Measurements from ENCODE around the gene LINGO4.
A peak's percentile ranks its signal among the peaks of the same experiment; 100 is the strongest.

LINGO4 gene

DNA sequence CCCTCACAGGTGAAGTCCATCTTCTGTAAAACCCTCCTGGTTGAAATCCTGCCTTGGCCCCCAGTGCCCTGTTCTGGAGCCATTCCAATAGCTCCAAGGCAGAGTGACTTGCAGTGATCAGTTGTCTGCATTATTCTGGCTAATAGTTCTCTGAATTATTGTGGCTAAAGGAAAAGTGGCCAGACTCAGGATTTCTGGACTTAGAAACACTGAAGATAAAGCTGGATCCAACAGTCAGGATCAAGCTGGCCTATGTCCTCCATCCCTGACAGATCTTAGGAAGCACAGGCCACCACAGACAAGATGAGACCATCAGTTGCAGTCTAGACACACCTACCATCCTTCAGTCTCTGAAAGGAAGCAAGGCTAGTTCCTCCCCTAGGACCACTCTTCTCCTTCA lies 35.2 kb upstream of the LINGO4 start:
- TF ChIP-seq, protein P1, sequence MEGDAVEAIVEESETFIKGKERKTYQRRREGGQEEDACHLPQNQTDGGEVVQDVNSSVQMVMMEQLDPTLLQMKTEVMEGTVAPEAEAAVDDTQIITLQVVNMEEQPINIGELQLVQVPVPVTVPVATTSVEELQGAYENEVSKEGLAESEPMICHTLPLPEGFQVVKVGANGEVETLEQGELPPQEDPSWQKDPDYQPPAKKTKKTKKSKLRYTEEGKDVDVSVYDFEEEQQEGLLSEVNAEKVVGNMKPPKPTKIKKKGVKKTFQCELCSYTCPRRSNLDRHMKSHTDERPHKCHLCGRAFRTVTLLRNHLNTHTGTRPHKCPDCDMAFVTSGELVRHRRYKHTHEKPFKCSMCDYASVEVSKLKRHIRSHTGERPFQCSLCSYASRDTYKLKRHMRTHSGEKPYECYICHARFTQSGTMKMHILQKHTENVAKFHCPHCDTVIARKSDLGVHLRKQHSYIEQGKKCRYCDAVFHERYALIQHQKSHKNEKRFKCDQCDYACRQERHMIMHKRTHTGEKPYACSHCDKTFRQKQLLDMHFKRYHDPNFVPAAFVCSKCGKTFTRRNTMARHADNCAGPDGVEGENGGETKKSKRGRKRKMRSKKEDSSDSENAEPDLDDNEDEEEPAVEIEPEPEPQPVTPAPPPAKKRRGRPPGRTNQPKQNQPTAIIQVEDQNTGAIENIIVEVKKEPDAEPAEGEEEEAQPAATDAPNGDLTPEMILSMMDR (IDR thresholded peaks at IDR 0.05; ENCODE audit: low read length, missing control alignments): no peak
- H3K4me3 ChIP-seq (replicated peaks; ENCODE audit: low read depth, low read length): no peak overlapping the region
- DNase-seq (ENCODE audit: low read depth): no peak

DNA sequence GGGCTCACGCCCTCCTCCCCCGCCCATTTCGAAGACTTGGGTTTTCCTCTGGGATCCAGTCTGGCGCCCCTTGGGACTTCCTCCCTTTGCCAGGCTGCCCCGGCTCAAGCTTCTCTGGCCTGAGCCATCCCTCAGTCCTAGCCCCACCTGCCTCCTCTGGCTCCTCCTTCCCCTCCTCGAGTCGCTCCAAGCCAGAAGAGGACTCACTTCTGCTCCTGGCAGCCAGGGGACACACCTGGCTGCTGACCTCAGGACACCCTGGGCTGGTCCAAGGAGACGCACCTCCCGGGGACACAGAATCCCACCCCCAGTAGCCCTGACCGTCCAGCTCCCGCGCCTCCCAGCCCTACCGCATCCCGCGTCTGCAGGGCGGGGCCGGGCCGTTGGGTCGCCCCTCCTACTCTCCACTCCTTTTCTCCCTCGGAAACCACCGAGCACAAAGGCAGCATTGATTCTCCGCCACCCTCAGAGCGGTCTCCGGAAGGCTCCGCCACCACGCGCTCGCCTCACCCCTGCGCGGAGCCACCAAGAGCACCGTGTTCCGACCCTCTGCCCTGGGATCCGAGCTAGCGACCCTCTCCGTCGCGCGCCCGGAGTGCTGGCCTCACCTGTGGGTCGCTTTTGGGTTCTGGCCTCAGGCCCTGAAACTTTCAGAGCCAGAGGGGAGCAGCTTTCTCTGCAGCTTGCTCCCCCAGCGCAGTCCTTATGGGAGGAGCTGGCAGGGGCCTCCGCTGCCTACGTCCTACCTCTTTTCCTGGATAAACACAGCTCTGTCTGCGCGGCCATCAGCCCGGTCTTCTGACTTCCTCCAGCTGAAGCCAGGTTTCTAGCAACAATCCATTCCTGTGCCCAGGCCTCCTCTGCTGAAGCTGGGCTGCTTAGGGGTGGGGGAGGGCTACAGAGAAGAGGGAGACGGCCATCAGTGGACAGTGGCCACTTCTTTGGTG lies 34.5 kb upstream of the LINGO4 start, which contains the start of gene C2CD4D:
Gene C2CD4D (minus strand): TSS at position 364 of the 947 bp plus-strand sequence. CDS start 831 bp downstream, outside the sequence.
- no peak for DNase-seq (ENCODE audit: low read depth)
- no peak within 1 kb of the TSS for H3K4me3 ChIP-seq (replicated peaks; ENCODE audit: low read depth, low read length)

DNA sequence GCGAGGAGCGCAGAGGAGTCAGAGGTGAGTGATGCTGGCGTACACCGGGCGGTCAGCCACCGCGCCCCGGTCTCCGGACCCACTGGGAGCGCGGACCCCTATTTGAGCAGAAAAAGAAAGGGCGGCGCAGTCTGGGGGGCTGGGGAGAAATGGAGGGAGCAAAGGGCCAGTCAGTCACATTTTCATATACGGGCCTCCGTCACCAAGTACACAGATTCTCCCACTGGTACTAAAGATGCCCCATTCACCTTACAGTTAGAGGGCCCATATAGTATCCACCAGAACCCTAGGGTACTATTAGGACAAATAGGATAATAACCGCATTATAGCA lies 33.8 kb upstream of the LINGO4 start:
- TF ChIP-seq, protein P1 (IDR thresholded peaks at IDR 0.05; ENCODE audit: low read length, missing control alignments): no peak
- H3K4me3 ChIP-seq (replicated peaks; ENCODE audit: low read depth, low read length): no peak overlapping the region

More for the DNA sequence above, 34.5 kb upstream of the LINGO4 start, which contains the start of gene C2CD4D:
- TF ChIP-seq, protein P1 (IDR thresholded peaks at IDR 0.05; ENCODE audit: low read length, missing control alignments): no peak

DNA sequence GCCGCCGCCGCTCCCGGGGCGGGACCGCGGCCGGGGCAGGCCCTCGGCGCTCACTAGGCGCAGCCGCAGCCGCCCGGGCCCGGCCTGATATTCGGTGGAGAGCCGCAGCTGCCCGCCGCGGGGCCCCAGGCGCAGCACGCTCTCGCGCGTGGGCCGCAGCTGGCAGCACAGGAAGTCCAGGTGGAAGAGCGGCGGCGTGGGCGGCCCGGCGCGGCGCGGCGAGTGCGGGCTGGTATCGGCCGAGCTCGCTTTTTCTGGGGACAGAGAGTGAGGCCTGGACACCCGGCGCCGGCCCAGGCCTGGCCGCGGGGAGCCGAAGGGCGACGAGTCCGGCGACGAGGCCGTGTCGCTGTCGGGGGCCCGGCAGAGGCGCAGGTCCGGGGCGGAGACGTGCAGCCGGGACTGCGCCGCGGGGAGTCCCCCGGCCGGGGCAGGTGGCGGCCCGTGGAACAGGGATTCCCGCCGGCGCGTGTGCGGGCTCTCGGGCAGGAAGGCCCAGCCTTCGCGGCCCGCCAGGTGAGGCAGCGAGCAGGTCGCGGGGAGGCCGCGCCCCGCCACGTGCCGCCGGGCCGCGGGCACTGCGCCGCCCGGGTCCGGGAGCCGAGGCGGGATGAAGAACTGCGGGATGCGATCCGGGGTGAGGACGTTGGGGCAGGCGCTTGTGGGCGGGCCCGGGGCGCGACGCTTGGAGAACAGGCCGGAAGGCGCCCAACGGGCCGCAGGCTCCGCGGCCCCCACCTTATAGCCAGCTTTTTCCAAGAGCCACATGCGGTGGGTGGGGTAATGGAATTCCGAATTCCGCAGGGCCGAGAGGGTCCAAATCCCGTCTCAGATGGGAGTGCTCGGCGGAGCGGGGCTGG lies 33.2 kb upstream of the LINGO4 start:
- peak overlapping the region; percentile 5 for H3K4me3 ChIP-seq (replicated peaks; ENCODE audit: low read depth, low read length)
- TF ChIP-seq, protein P1 (IDR thresholded peaks at IDR 0.05; ENCODE audit: low read length, missing control alignments): no peak
- DNase-seq (ENCODE audit: low read depth): no peak

More for the DNA sequence above, 33.8 kb upstream of the LINGO4 start:
- DNase-seq (ENCODE audit: low read depth): no peak

DNA sequence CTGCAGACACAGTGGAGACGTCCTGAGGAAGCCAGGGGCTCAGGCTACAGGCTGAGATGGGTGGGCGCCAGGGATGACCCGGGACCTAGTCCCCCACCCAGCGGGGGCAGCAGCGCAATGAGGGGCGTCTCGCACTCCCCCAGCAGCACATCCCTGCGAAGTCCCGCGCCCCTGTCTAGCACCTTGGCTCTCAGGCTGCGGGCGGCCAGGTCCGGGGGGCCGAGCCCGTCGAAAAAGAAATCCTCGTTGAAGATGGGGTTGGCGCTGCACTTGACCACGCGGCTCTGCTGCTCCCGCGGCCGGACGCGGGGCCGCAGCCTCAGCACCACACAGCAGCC lies 32.6 kb upstream of the LINGO4 start:
- TF ChIP-seq, protein P1 (IDR thresholded peaks at IDR 0.05; ENCODE audit: low read length, missing control alignments): no peak
- no peak overlapping the region for H3K4me3 ChIP-seq (replicated peaks; ENCODE audit: low read depth, low read length)
- DNase-seq (ENCODE audit: low read depth): no peak

DNA sequence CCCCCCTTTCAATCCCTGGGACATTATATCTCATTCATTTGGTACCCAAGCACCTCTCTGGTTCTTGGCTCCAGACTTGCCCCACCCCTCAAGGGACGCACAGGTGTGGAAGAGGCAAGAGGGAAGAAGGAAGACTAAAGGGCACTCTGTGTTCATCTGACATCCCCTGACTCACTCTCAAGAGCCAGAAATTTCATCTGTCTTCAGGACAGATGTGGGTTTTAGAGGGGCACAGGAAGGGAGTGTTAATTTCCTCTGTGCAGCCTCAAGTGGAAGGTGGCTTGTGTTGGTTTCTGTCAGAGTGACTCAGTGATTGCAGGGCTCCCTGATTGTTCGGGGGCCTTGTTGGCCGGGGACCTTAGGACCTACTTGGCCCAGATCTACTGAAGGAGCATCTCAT lies 32.0 kb upstream of the LINGO4 start:
- no peak for DNase-seq (ENCODE audit: low read depth)
- TF ChIP-seq, protein P1 (IDR thresholded peaks at IDR 0.05; ENCODE audit: low read length, missing control alignments): no peak
- no peak overlapping the region for H3K4me3 ChIP-seq (replicated peaks; ENCODE audit: low read depth, low read length)

All from fibroblast of pulmonary artery (primary cell).